ENCODE results near the gene LENG1.

Gene LENG1

GRCh38 chr19:54142166-54142780 is 17.2 kb downstream of the LENG1 start:
- TF ChIP-seq ZNF302 (tag by site-specific recombination; IDR thresholded peaks at IDR 0.05; ENCODE audit: low read depth) (no peak), ZNF146 (tag by site-specific recombination; IDR thresholded peaks at IDR 0.05) (no peak), ZNF223 (tag by site-specific recombination; IDR thresholded peaks at IDR 0.05) (no peak), HOXD13 (CRISPR knock-in tag; IDR thresholded peaks at IDR 0.05; ENCODE audit: borderline replicate concordance) (no peak), GFI1B (tag by site-specific recombination; IDR thresholded peaks at IDR 0.05) (no peak), TCF7L2 (IDR thresholded peaks at IDR 0.05; ENCODE audit: borderline replicate concordance, low read depth, low read length) (no peak), ZNF10 (tag by site-specific recombination; IDR thresholded peaks at IDR 0.05) (no peak), ZNF473 (tag by site-specific recombination; IDR thresholded peaks at IDR 0.05) (no peak), MZF1 (tag by site-specific recombination; IDR thresholded peaks at IDR 0.05; ENCODE audit: borderline replicate concordance) (no peak), ZNF311 (tag by site-specific recombination; IDR thresholded peaks at IDR 0.05; ENCODE audit: borderline replicate concordance) (no peak)
- POLR2A ChIA-PET: interaction anchor here (0.6 to 1.1 kb wide), 3 partner anchors 10 to 31 kb away, joined by 3 to 5 read pairs (median 3); partner anchors contain the start of genes PRPF31 and TFPT
- CTCF ChIA-PET: no interaction called here
- Histone ChIP-seq H3K4me3 (ENCODE audit: low read depth, low read length) (no peak overlapping the region), H3K27ac (ENCODE audit: extremely low read depth, low read depth, low read length) (no peak overlapping the region), H3K4me1 (ENCODE audit: control insufficient read depth, insufficient read depth, low read length) (peaks cover 5% of the 10 kb centered on the region), H3K9me3 (ENCODE audit: control insufficient read depth, insufficient read depth, low read depth, low read length) (no peaks in the 10 kb centered on the region), H3K36me3 (ENCODE audit: control insufficient read depth in 2 of 2, insufficient read depth in 1 of 2, low read length in 2 of 2) (peaks cover 47 to 88% of the 10 kb centered on the region in 2 experiments)

GRCh38 chr19:54141356-54141755 is 18.2 kb downstream of the LENG1 start:
- Histone ChIP-seq H3K27ac (ENCODE audit: extremely low read depth, low read depth, low read length) (no peak overlapping the region), H3K9me3 (ENCODE audit: control insufficient read depth, insufficient read depth, low read depth, low read length) (no peaks in the 10 kb centered on the region), H3K4me1 (ENCODE audit: control insufficient read depth, insufficient read depth, low read length) (peaks cover 6% of the 10 kb centered on the region), H3K4me3 (ENCODE audit: low read depth, low read length) (no peak overlapping the region), H3K36me3 (ENCODE audit: control insufficient read depth in 2 of 2, insufficient read depth in 1 of 2, low read length in 2 of 2) (peaks cover 40 to 79% of the 10 kb centered on the region in 2 experiments)
- CTCF ChIA-PET: no interaction called here
- POLR2A ChIA-PET: interaction anchor here (0.6 to 1.1 kb wide), 2 partner anchors 16 to 30 kb away, joined by 3 read pairs; no protein-coding TSS in a partner anchor
- TF ChIP-seq ZNF404 (tag by site-specific recombination; IDR thresholded peaks at IDR 0.05) (no peak), ZNF580 (tag by site-specific recombination; IDR thresholded peaks at IDR 0.05) (no peak), ZBTB11 (tag by site-specific recombination; conservative IDR thresholded peaks at IDR 0.05; ENCODE audit: low read depth) (no peak), KLF9 (tag by site-specific recombination; IDR thresholded peaks at IDR 0.05; ENCODE audit: low read depth) (no peak), ELK4 (IDR thresholded peaks at IDR 0.05; ENCODE audit: borderline replicate concordance, low read depth, low read length) (no peak), ZNF645 (tag by site-specific recombination; IDR thresholded peaks at IDR 0.05) (no peak), ZNF692 (tag by site-specific recombination; IDR thresholded peaks at IDR 0.05) (no peak), ZNF639 (tag by site-specific recombination; IDR thresholded peaks at IDR 0.05) (no peak), ZNF292 (tag by site-specific recombination; IDR thresholded peaks at IDR 0.05; ENCODE audit: borderline replicate concordance, low read depth) (no peak), SP2 (tag by site-specific recombination; IDR thresholded peaks at IDR 0.05) (no peak), SETDB1 (IDR thresholded peaks at IDR 0.05; ENCODE audit: insufficient read length, low read length) (no peak), ZNF114 (tag by site-specific recombination; IDR thresholded peaks at IDR 0.05) (no peak), HOXA7 (CRISPR knock-in tag; IDR thresholded peaks at IDR 0.05; ENCODE audit: borderline replicate concordance) (no peak), SCRT2 (tag by site-specific recombination; IDR thresholded peaks at IDR 0.05) (no peak), SCRT1 (tag by site-specific recombination; IDR thresholded peaks at IDR 0.05; ENCODE audit: borderline replicate concordance) (no peak), ZNF175 (tag by site-specific recombination; IDR thresholded peaks at IDR 0.05) (no peak), ZNF211 (tag by site-specific recombination; IDR thresholded peaks at IDR 0.05; ENCODE audit: low read depth) (no peak)
